GM11168 (cell line): ENCODE results near the gene EBNA1BP2.
"Not testable (repeated sequence)": the region's sequence is repeated elsewhere in the genome, so short reads cannot be mapped to it uniquely, and the experiment has no call there.

Experiments used
- in situ Hi-C: fragments of 300-500 bp; cut with MboI; formaldehyde crosslinking; loops from one replicate; pipeline ENCODE4 v1.12.0; 2022; ENCODE audit warnings: low sequenced_read_pairs; ENCODE audit not compliant: unreplicated experiment

Gene EBNA1BP2

GRCh38 chr1:43171876-43172526, at the start of gene EBNA1BP2, which contains the start of gene CFAP57:
TSS of gene EBNA1BP2 (minus strand) at chr1:43172290. CDS start at chr1:43172118, 172 bp downstream.
TSS of gene CFAP57 (plus strand) at chr1:43172330. CDS start at chr1:43172754, 424 bp downstream.
- in situ Hi-C loops: no loop called here

- in situ Hi-C loops: loop anchor here (10.0 kb wide), 1 partner anchor 143 kb away; the partner anchor contains the start of gene ELOVL1
Measured at GRCh38 chr1:43221797-43222196, 49.7 kb upstream of the EBNA1BP2 start.

- in situ Hi-C loops: loop anchor here (10.0 kb wide), 1 partner anchor 144 kb away; the partner anchor contains the start of gene ELOVL1
Measured at GRCh38 chr1:43220905-43221778, 49.1 kb upstream of the EBNA1BP2 start.

- in situ Hi-C loops: no loop called here
Measured at GRCh38 chr1:43217747-43218146, 45.7 kb upstream of the EBNA1BP2 start.

GRCh38 chr1:43214501-43215444, 42.7 kb upstream of the EBNA1BP2 start:
- in situ Hi-C loops: no loop called here

GRCh38 chr1:43208277-43208676, 36.2 kb upstream of the EBNA1BP2 start:
- in situ Hi-C loops: not testable (repeated sequence)

GRCh38 chr1:43207229-43207853, 35.3 kb upstream of the EBNA1BP2 start:
- in situ Hi-C loops: no loop called here

GRCh38 chr1:43206600-43207228, 34.6 kb upstream of the EBNA1BP2 start:
- in situ Hi-C loops: no loop called here

GRCh38 chr1:43205671-43206070, 33.6 kb upstream of the EBNA1BP2 start:
- in situ Hi-C loops: no loop called here

- in situ Hi-C loops: no loop called here
Measured at GRCh38 chr1:43204394-43204793, 32.3 kb upstream of the EBNA1BP2 start.

- in situ Hi-C loops: no loop called here
Measured at GRCh38 chr1:43203859-43204258, 31.8 kb upstream of the EBNA1BP2 start.

- in situ Hi-C loops: no loop called here
Measured at GRCh38 chr1:43199093-43199726, 27.1 kb upstream of the EBNA1BP2 start.

- in situ Hi-C loops: no loop called here
Measured at GRCh38 chr1:43197343-43198127, 25.4 kb upstream of the EBNA1BP2 start.

GRCh38 chr1:43194509-43194908, 22.4 kb upstream of the EBNA1BP2 start:
- in situ Hi-C loops: no loop called here

- in situ Hi-C loops: no loop called here
Measured at GRCh38 chr1:43188106-43188505, 16.0 kb upstream of the EBNA1BP2 start.

- in situ Hi-C loops: no loop called here
Measured at GRCh38 chr1:43184995-43185394, 12.9 kb upstream of the EBNA1BP2 start.

- in situ Hi-C loops: no loop called here
Measured at GRCh38 chr1:43184388-43184787, 12.3 kb upstream of the EBNA1BP2 start.

GRCh38 chr1:43177691-43178090, 5.6 kb upstream of the EBNA1BP2 start:
- in situ Hi-C loops: no loop called here
